Keratinocyte (primary cell): ENCODE measurements around the gene ITSN1. TPM values are rescaled to one million over a fixed set of nuclear protein-coding genes. Genes with fewer than 3 reads are reported as not detected.

ENCODE experiments used
- DNase-seq: peaks from one replicate; pipeline ENCODE4 v3.0.0-alpha.2; 2011; ENCODE audit warnings: low read depth, missing footprints, low spot score
- FAIRE-seq: peaks from 2 replicates; lab custom pipeline; 2011; peaks lifted over from hg19 to GRCh38; lab: Jason Lieb, UNC
- H2AFZ ChIP-seq: 2 replicates; pipeline ENCODE4 v1.6.0; 2012; ENCODE audit warnings: low read length, control low read depth, inconsistent platforms; ENCODE audit not compliant: control insufficient read depth
- H3K27ac ChIP-seq: 2 replicates; pipeline ENCODE4 v1.5.1; 2011; ENCODE audit warnings: low read length; ENCODE audit not compliant: control insufficient read depth, insufficient read depth
- H3K27me3 ChIP-seq: 3 replicates; pipeline ENCODE4 v1.6.0; 2011; ENCODE audit warnings: low read length; ENCODE audit not compliant: control insufficient read depth, insufficient read depth; ENCODE audit errors: extremely low read depth
- H3K36me3 ChIP-seq, 2 experiments: 2 replicates in 1 of 2; 3 replicates in 1 of 2; pipeline ENCODE4 v1.5.1; 2011; ENCODE audit warnings: low read length in 2 of 2, mild to moderate bottlenecking in 1 of 2; ENCODE audit not compliant: control insufficient read depth in 2 of 2, insufficient read depth in 2 of 2; ENCODE audit errors: extremely low read depth in 1 of 2
- H3K4me1 ChIP-seq: 3 replicates; pipeline ENCODE4 v1.5.1; 2011; ENCODE audit warnings: low read length; ENCODE audit not compliant: control insufficient read depth, insufficient read depth; ENCODE audit errors: extremely low read depth
- H3K4me2 ChIP-seq: 3 replicates; pipeline ENCODE4 v1.6.0; 2011; ENCODE audit warnings: low read depth, low read length; ENCODE audit not compliant: control insufficient read depth, insufficient read depth; ENCODE audit errors: extremely low read depth
- H3K4me3 ChIP-seq, 3 experiments: fragments of 200-600 bp in 1 of 3; sonication (generic) in 1 of 3; 2 replicates in 2 of 3; 3 replicates in 1 of 3; pipeline ENCODE4 v1.5.1; 2011 to 2016; ENCODE audit warnings: low read length in 3 of 3, mild to moderate bottlenecking in 3 of 3, control low read depth in 2 of 3, inconsistent platforms in 1 of 3, low read depth in 1 of 3, mixed read lengths in 1 of 3, mixed run types in 1 of 3, moderate library complexity in 1 of 3; ENCODE audit not compliant: control insufficient read depth in 2 of 3, insufficient read depth in 2 of 3; ENCODE audit errors: extremely low read depth in 1 of 3
- H3K79me2 ChIP-seq: 2 replicates; pipeline ENCODE4 v1.6.0; 2012; ENCODE audit warnings: low read length; ENCODE audit not compliant: control insufficient read depth, insufficient read depth
- H3K9ac ChIP-seq: 3 replicates; pipeline ENCODE4 v1.6.0; 2011; ENCODE audit warnings: low read length; ENCODE audit not compliant: control insufficient read depth, insufficient read depth; ENCODE audit errors: extremely low read depth
- H3K9me1 ChIP-seq: 3 replicates; pipeline ENCODE4 v1.6.0; 2011; ENCODE audit warnings: low read length; ENCODE audit not compliant: control insufficient read depth, insufficient read depth; ENCODE audit errors: extremely low read depth
- H3K9me3 ChIP-seq: 2 replicates; pipeline ENCODE4 v1.5.1; 2012; ENCODE audit warnings: low read depth, low read length; ENCODE audit not compliant: control insufficient read depth
- H4K20me1 ChIP-seq: 3 replicates; pipeline ENCODE4 v1.6.0; 2011; ENCODE audit warnings: low read length; ENCODE audit not compliant: control insufficient read depth, insufficient read depth; ENCODE audit errors: extremely low read depth
- EZH2 ChIP-seq: IDR thresholded peaks from one replicate; pipeline ENCODE4 v1.6.1; 2012; ENCODE audit warnings: inconsistent platforms, mild to moderate bottlenecking, low read length, moderate library complexity
- dilution Hi-C: fragments of 300-500 bp; cut with MboI; formaldehyde crosslinking; loops from one replicate; pipeline ENCODE4 v1.7.0; 2020; ENCODE audit warnings: low sequenced_read_pairs; ENCODE audit not compliant: extremely low pct_ligation_motif_present
- polyA plus RNA-seq, 5 experiments: library from polyadenylated mRNA; depleted of rRNA in 3 of 5; stranded (reverse) in 3 of 5; stranded (forward) in 1 of 5; unstranded in 1 of 5; fragments of >200 nt; gene quantifications; 1 replicate in 1 of 5; 2 replicates in 3 of 5; 3 replicates in 1 of 5; pipeline versions ENCODE4 v1.2.1 to v1.2.3, GENCODE V29; 2011 to 2012; ENCODE audit warnings: missing spikeins in 2 of 5, low read depth in 1 of 5, low replicate concordance in 1 of 5
- TF ChIP-seq, protein P1 (sequence below), 3 experiments: IDR thresholded peaks in 1 of 3; conservative IDR thresholded peaks in 1 of 3; optimal IDR thresholded peaks in 1 of 3; 2 replicates in 2 of 3; 3 replicates in 1 of 3; pipeline versions ENCODE3 to v1.5.1; 2011; ENCODE audit warnings: low read length in 3 of 3, mild to moderate bottlenecking in 3 of 3, moderate library complexity in 2 of 3, control low read depth in 1 of 3, inconsistent platforms in 1 of 3; ENCODE audit not compliant: insufficient read depth in 2 of 3; ENCODE audit errors: extremely low read depth in 1 of 3

Gene ITSN1
- polyA plus RNA-seq, 1 donor (not counting 4 experiments of a cell fraction or from before 2014, with no cell fraction given) = 34.3 TPM

DNA sequence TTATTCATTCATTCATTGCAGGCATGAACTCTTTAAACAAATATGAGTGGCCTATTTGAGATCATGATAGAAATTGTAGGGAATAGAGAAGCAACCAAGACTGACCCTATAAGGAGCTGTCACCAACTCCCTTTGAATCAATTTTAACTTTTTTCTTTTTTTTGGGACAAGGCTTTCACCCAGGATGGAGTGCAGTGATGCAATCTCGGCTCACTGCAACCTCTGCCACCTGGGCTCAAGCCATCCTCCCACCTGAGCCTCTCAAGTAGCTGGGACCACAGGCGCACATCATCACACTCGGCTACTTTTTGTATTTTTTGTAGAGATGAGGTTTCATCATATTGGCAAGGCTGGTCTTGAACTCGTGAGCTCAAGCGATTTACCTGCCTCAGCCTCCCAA lies 290.4 kb downstream of the ITSN1 start:
- no peak overlapping the region for H3K27ac ChIP-seq
- peak overlapping the region; percentile 84 for H3K9ac ChIP-seq
- H3K79me2 ChIP-seq = peaks cover 8% of the 10 kb centered on the region
- FAIRE-seq = no peak
- no peaks in the 10 kb centered on the region for H4K20me1 ChIP-seq
- H3K36me3 ChIP-seq = no peaks in the 10 kb centered on the region
- no peaks in the 10 kb centered on the region for H3K27me3 ChIP-seq
- H3K4me3 ChIP-seq = peak overlapping the region in 2 of 3 experiments; percentile 75 to 80
- H3K9me1 ChIP-seq = no peaks in the 10 kb centered on the region
- peak overlapping the region; percentile 94 for H3K4me2 ChIP-seq
- H3K9me3 ChIP-seq = no peaks in the 10 kb centered on the region
- TF ChIP-seq EZH2 = no peak
- TF ChIP-seq, protein P1, sequence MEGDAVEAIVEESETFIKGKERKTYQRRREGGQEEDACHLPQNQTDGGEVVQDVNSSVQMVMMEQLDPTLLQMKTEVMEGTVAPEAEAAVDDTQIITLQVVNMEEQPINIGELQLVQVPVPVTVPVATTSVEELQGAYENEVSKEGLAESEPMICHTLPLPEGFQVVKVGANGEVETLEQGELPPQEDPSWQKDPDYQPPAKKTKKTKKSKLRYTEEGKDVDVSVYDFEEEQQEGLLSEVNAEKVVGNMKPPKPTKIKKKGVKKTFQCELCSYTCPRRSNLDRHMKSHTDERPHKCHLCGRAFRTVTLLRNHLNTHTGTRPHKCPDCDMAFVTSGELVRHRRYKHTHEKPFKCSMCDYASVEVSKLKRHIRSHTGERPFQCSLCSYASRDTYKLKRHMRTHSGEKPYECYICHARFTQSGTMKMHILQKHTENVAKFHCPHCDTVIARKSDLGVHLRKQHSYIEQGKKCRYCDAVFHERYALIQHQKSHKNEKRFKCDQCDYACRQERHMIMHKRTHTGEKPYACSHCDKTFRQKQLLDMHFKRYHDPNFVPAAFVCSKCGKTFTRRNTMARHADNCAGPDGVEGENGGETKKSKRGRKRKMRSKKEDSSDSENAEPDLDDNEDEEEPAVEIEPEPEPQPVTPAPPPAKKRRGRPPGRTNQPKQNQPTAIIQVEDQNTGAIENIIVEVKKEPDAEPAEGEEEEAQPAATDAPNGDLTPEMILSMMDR (optimal IDR thresholded peaks at IDR 0.05 in 1 of 3, IDR thresholded peaks at IDR 0.05 in 1 of 3, conservative IDR thresholded peaks at IDR 0.05 in 1 of 3; ENCODE audit: extremely low read depth in 1 of 3, insufficient read depth in 2 of 3, low read length in 3 of 3) = no peak
- no peak overlapping the region for H2AFZ ChIP-seq
- dilution Hi-C loops = no loop called here
- peaks cover 8% of the 10 kb centered on the region for H3K4me1 ChIP-seq
- no peak for DNase-seq

DNA sequence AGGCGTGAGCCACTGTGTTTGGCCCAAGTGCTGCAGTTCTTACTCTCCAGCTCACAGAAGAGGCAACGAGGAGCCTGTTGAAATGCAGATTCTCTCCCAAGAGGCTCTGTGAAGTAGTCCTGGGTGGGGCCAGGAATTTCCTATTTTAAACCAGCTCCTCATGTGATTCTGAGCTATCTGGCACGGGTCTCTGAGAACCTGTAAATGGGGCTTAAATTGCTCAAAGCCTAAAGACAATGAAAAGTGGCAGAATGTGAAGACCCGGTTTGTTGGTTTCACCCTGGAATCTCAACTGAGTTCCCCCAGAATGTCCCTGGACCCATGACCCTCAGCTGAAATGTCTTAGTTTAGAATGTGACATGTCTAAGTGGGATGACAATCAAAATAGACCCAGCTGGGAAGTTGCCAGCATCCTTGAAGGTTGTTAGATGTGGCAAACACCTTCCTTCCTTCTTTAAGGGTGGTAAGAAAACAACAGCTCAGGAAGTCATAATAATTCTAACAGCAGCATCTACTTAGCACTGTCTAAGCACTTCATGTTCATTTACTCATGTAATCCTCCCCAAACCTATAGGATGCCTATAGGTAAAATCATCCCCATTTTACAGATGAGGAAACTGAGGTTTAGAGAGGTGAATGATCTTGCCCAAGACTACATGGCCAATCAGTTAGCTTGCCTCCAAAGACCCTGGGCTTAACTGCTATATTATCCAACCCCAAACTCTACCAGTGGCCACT lies 294.2 kb downstream of the ITSN1 start:
- FAIRE-seq (no peak), DNase-seq (no peak)
- Histone ChIP-seq H3K4me2 (no peak overlapping the region), H3K9me3 (no peaks in the 10 kb centered on the region), H3K9ac (no peak overlapping the region), H3K27ac (no peak overlapping the region), H3K36me3 (no peaks in the 10 kb centered on the region), H4K20me1 (no peaks in the 10 kb centered on the region), H3K79me2 (peaks cover 8% of the 10 kb centered on the region), H2AFZ (no peak overlapping the region), H3K27me3 (no peaks in the 10 kb centered on the region), H3K4me1 (peaks cover 8% of the 10 kb centered on the region), H3K9me1 (no peaks in the 10 kb centered on the region), H3K4me3 (no peak overlapping the region)
- TF ChIP-seq, protein P1 (optimal IDR thresholded peaks at IDR 0.05 in 1 of 3, IDR thresholded peaks at IDR 0.05 in 1 of 3, conservative IDR thresholded peaks at IDR 0.05 in 1 of 3; ENCODE audit: extremely low read depth in 1 of 3, insufficient read depth in 2 of 3, low read length in 3 of 3) = no peak
- TF ChIP-seq EZH2 = no peak
- dilution Hi-C loops = no loop called here
